HG02759 (cell line): ENCODE results near the gene WWOX.

Experiments used
- ATAC-seq: cut with Tn5 transposase; IDR thresholded peaks from one replicate; pipeline ENCODE4 v1.9.1; 2021; ENCODE audit warnings: mild to moderate bottlenecking, moderate library complexity; ENCODE audit not compliant: unreplicated experiment

WWOX gene

DNA sequence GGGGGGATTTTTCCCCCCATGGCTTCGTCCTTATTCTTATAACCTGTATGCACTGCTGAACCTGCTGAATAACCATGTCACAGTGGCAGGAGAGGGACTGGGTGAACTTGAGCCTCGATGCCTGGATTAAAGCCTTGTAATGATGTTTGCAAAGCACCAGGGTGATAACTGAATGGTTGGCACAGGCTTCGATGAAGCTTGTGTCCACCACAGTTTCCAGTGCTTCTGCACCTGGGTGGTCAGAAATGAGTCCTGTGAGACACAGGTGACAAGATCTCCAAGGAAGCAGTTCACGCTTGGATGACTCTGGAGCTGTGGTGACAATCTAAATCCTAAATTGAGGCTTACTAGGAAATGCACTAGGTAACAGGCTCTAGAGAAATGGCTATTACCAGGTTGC lies 771.8 kb downstream of the WWOX start:
- ATAC-seq = no peak

- ATAC-seq = no peak
These were observed 777.2 kb downstream of the WWOX start for GRCh38 chr16:78876671-78877070.

DNA sequence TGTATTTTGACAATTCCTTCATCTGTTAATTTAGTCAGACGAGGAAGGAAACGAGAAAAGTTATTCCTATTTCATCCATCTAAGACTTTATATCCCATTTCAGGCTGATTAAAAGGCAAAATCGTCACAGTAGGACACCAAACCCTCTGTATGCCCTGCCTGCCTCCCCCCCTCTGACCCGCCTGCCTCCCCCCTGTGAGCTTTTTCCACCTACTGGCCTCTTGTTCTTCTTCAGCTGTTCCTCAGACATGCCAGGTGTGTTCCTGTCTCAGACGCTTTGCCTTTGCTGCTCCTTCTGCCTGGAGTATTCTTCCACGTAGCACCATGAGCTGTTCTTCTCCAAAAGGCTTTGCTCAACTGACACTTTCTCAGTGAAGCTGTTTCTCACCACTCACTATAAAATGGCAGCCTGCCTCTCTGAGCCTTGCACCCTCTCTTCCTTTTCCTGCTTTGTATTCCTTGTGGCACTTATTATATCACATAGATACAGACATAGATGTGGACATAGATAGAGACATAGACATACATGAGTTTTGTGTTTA lies 777.7 kb downstream of the WWOX start:
- no peak for ATAC-seq

- no peak for ATAC-seq
These were observed 779.1 kb downstream of the WWOX start for GRCh38 chr16:78878570-78878969.

GRCh38 chr16:78879011-78879410 lies 779.6 kb downstream of the WWOX start:
- no peak for ATAC-seq

DNA sequence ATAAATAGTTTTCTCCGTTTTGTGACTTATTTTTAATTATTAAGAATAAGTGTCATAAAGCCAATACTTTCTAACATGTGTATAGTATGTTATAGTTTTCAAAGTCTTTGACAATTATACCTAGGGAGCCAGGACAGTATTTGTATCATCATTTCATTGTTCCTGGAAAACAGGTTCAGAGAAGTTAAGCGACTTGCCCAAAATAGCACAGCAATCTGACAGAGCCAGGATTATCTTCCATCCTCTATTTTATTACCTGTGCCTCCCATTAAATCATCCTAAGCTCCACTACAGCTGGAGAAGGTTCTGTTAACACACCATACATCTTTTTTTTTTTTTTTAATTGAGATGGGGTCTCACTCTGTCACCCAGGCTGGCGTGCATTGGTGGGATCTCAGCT lies 782.7 kb downstream of the WWOX start:
- no peak for ATAC-seq

DNA sequence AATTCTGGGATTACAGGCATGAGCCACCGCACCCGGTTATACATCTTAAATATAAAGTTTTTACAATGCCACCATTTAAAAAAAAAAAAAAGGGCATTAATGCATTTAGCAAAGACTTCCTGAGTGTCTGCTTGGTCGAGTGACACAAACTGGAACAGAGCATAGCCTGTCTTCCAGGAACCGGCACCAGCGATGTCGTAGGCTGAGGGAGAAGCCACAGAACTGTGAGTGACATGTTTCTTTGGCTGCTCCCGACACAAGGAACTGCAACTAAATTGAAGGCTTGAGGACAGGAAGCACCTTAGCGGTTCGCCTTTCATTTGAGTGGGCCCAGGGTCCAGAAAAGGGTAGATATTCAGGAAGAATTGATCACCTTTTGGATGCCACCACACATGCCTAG lies 783.3 kb downstream of the WWOX start:
- no peak for ATAC-seq

- ATAC-seq = no peak
These were observed 784.8 kb downstream of the WWOX start for GRCh38 chr16:78884204-78884603.

GRCh38 chr16:78889346-78889745 lies 789.9 kb downstream of the WWOX start:
- ATAC-seq = no peak

DNA sequence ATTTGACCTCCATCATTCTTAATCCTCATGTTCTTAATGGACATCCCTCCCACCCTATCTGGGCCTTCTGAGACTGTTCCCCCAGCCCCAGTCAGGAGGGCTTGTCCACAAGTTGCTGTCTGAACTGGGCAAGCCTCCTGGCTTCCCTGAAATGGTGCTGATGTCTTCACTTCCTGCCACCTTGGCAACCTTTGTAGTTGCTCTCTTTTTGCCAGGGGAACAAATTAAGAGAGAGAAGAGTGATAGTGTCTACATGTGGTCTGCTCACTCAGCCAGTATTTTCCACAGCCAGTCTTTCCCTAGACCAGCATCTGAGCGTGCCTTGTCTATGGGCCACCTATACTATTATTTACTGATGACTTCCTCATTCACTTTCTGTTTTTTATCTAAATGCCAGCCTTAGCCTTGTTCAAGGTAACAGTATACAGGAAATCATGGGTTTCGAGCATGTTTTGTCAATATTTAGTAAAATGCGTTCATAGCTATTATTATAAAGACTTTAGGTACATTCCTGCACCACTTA lies 791.0 kb downstream of the WWOX start:
- no peak for ATAC-seq

DNA sequence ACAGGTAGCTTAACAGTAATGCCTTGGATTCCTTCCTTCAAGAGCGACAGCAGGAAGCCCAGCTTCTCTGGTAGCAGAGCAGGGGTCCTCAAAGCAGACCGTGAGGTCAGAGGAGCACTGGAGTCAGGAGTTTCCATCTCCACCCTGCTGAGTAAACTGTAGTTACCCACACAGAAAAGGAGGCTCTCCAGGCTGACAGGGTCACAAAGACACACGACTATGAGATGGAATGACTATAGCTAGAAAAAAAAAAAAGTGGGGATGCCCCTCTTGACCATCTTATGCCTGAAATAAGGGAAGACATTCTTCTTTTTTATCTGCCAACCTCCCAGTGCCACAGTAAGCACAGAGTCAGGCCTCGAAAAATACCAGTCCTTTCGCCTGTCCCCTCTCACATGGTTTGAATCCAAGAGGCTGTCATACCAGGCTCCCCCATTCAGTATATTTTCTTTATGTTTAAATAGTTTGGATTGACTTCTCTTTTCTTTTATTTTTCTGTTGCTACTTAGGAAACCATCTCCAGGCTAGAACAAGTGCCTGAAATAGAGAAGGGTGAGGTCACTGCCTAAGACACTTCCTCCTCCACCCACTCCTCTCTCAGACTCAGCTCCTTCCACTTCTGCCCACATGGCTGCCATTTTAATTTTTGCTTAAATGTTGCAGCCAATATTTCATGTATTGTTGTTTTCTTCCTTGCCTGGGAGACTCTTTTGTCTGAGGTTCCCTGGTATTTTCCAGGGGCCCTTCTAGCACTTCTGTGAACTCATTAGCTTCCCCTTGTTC lies 793.7 kb downstream of the WWOX start:
- no peak for ATAC-seq

GRCh38 chr16:78894886-78895285 lies 795.4 kb downstream of the WWOX start:
- no peak for ATAC-seq

GRCh38 chr16:78895681-78896080 lies 796.2 kb downstream of the WWOX start:
- ATAC-seq = no peak

- ATAC-seq = no peak
These were observed 796.8 kb downstream of the WWOX start for GRCh38 chr16:78896280-78896679.

DNA sequence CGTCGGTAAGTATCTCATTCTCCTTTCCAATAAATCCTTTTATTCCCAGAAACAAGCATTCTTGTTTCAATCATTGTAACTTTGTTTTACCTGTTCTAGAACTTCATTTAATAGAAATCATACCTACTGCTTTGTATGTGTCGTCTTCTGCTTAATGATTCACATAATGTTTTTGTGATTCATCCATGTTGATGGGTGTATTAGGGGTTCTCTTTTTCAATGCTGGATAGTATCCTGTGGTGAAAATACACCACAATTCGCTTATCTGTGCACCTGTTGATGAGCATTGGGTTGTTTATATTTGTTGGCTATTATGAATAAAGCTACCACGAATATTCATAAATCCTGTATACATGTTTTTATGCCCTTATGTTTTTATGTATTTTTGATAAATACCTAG lies 797.8 kb downstream of the WWOX start:
- no peak for ATAC-seq

DNA sequence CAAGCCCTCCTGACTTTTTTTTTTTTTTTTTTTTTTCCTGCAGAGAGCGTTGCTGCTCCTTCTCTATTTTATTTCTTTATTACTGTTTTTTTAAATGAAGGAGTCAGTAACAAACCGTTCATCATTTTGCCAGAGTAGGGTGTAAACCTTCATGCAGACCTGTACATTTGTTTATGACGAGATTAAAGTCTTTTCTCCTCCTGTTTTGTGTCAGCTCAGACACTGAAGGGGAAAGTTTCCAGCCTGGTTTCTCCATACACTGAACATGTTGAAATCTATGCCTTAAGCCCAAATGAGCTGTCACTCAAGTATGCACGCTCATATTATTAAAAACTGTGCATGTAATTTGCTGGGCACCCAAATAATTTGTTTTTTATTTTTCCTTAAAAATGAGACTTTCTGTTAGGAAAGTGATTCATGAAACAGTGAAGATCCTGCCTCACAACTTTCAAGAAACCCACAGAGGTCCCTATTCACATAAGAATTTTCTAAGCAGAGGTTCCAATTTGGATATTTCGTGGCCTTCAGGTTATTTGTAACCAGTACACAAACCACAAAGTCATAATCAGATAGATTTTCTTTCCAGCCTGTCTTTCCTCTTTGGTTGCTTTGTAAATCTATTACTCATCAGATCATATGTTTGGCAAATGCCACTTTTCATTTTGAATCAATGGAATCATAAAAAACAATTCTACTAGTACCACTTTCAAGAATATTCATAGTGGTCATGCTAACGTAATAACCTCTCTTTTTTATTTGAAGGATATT lies 800.8 kb downstream of the WWOX start:
- no peak for ATAC-seq

DNA sequence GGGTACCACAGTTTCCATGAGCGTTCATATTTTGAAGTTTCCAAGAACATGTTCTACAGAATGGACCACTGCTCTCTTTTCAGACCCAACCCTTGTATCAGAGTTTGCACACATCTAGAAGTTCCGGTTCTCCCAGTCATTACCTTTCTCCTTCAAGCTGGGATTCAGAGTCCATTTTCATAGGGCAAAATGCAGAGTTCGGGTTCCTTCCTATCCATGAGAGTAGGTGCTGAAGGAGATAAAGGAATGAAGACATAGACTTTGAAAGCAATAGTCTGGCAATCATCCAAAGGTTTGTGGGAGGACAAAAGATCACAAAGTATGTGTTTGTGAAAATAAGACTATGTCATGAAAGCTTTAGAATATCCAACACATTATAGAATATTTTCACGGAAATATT lies 801.5 kb downstream of the WWOX start:
- ATAC-seq = no peak

GRCh38 chr16:78902321-78902720 lies 802.9 kb downstream of the WWOX start:
- ATAC-seq = no peak

DNA sequence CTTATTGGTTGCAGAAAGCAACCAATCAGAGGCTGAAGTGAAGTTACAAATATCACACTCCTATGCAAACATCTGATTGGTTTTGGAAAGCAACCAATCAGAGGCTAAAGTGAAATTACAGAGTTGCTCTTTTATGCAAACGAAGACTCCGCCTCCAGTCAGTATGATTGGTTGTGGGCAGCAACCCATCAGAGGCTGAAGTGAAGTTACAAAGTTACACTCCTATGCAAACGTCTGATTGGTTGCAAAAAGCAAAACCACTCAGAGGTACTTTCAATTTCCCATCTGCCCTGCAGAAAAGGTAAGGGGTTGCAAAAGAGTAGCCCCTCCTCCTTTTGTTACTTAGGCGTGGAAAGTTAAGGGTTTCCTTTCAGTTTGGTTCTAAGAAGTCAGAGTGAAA lies 803.8 kb downstream of the WWOX start:
- no peak for ATAC-seq

GRCh38 chr16:78903843-78904242 lies 804.4 kb downstream of the WWOX start:
- ATAC-seq = no peak

DNA sequence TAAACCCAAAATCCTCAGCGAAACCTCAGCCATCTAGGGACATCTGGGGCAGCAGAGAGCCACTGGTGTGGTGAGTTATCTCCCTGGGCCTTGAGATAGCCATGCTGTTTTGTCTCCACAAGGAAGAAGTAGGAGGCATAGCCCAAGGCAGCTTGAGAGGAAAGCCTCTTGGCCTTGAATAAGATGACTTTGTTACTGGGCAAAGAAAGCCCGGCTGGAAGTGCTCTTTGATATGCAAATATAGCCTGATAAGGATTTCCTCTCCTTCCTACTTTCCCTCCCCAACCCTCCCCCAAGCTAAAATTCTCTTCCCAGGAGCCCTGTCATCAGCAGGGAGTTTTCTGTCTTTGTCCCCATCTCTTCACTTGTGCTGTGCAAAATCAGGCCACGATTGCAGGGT lies 806.7 kb downstream of the WWOX start:
- ATAC-seq = no peak

- no peak for ATAC-seq
These were observed 809.8 kb downstream of the WWOX start for GRCh38 chr16:78909226-78909625.
